H1 (cell line): ENCODE data around the gene RELB.

Experiments used
- CHD2 ChIP-seq: IDR thresholded peaks from 2 replicates; pipeline ENCODE4 v1.6.1; 2012; ENCODE audit warnings: low read length, improper control_type of control experiment
- GABPA ChIP-seq: IDR thresholded peaks from 2 replicates; pipeline ENCODE4 v1.6.1; 2011; ENCODE audit warnings: mild to moderate bottlenecking, low read length, moderate library complexity, borderline replicate concordance; ENCODE audit not compliant: insufficient read depth
- NRF1 ChIP-seq: IDR thresholded peaks from 2 replicates; pipeline ENCODE4 v1.6.1; 2011; ENCODE audit warnings: mild to moderate bottlenecking, low read depth, low read length, improper control_type of control experiment
- SIN3A ChIP-seq, 2 experiments: IDR thresholded peaks in 1 of 2; conservative IDR thresholded peaks in 1 of 2; 2 replicates each; pipeline ENCODE4 v1.6.1; 2011 to 2012; ENCODE audit warnings: low read length in 2 of 2, improper control_type of control experiment in 1 of 2, low read depth in 1 of 2, mild to moderate bottlenecking in 1 of 2
- SP1 ChIP-seq: IDR thresholded peaks from 2 replicates; pipeline ENCODE4 v1.6.1; 2011; ENCODE audit warnings: low read depth, low read length
- SUZ12 ChIP-seq: fragments of 200-600 bp; sonication (generic); IDR thresholded peaks from 2 replicates; pipeline ENCODE4 v1.6.1; 2012; ENCODE audit warnings: mild to moderate bottlenecking, inconsistent platforms, low read length, moderate library complexity, mixed read lengths
- YY1 ChIP-seq: IDR thresholded peaks from 2 replicates; pipeline ENCODE4 v1.6.1; 2011; ENCODE audit warnings: low read depth, mild to moderate bottlenecking, low read length
- TF ChIP-seq, protein P1 (sequence below), 3 experiments: IDR thresholded peaks; 1 replicate in 2 of 3; 2 replicates in 1 of 3; pipeline versions ENCODE4 v1.5.1 to v1.6.1; 2011; ENCODE audit warnings: low read length in 3 of 3, mild to moderate bottlenecking in 3 of 3, inconsistent platforms in 2 of 3, low read depth in 1 of 3, moderate library complexity in 1 of 3; ENCODE audit not compliant: insufficient read depth in 1 of 3; ENCODE audit errors: control extremely low read depth in 1 of 3

DNA sequence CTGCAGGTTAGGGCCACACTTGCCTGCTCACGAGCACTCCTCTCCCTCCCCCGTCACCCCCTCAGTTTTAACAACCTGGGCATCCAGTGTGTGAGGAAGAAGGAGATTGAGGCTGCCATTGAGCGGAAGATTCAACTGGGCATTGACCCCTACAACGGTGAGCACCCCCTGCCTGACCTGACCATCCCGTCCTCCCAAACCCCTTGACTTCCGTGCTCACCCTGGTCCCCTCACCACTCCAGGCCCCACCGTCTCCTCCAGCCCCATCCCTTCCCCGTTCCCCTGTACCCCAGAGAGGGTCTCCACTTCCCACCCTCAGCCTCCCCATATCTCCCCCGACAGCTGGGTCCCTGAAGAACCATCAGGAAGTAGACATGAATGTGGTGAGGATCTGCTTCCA is 24.0 kb downstream of the RELB start:
- no peak for TF ChIP-seq CHD2
- no peak for TF ChIP-seq GABPA
- TF ChIP-seq SP1, result no peak
- TF ChIP-seq SUZ12, result no peak
- TF ChIP-seq NRF1, result no peak
- no peak for TF ChIP-seq SIN3A (conservative IDR thresholded peaks at IDR 0.05 in 1 of 2, IDR thresholded peaks at IDR 0.05 in 1 of 2; ENCODE audit: low read depth in 1 of 2, low read length in 2 of 2)
- TF ChIP-seq YY1, result no peak
- TF ChIP-seq, protein P1, sequence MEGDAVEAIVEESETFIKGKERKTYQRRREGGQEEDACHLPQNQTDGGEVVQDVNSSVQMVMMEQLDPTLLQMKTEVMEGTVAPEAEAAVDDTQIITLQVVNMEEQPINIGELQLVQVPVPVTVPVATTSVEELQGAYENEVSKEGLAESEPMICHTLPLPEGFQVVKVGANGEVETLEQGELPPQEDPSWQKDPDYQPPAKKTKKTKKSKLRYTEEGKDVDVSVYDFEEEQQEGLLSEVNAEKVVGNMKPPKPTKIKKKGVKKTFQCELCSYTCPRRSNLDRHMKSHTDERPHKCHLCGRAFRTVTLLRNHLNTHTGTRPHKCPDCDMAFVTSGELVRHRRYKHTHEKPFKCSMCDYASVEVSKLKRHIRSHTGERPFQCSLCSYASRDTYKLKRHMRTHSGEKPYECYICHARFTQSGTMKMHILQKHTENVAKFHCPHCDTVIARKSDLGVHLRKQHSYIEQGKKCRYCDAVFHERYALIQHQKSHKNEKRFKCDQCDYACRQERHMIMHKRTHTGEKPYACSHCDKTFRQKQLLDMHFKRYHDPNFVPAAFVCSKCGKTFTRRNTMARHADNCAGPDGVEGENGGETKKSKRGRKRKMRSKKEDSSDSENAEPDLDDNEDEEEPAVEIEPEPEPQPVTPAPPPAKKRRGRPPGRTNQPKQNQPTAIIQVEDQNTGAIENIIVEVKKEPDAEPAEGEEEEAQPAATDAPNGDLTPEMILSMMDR (IDR thresholded peaks at IDR 0.05; ENCODE audit: control extremely low read depth in 1 of 3, insufficient read depth in 1 of 3, low read depth in 1 of 3, low read length in 3 of 3), result no peak
